ENCODE results near the gene TOX2. TPM values are rescaled to one million over a fixed set of nuclear protein-coding genes. Genes with fewer than 3 reads are reported as not detected.

TOX2 gene
- total RNA-seq, 1 donor from 2014 or later, result 24.3 TPM

DNA sequence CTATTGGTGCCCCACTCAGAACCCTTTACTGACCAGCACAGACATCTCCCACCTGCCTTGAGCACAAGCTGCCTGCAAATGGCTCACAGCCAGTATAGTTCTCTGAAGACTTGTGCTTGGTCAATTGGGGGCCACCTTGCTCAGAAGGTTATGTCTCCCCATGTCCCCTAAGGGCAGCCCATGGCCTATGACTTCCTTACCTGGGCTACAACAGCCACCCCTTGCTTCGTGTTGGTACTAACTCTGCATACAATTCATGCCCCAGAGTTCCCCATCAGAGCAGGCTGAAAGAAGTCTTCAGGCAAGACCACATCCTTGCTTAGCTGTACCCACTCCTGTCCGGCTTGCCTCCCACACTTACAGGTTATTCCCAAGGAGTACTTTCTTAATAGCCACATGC lies 57.4 kb downstream of the TOX2 start:
- Histone ChIP-seq H3K27me3 (no peaks in the 10 kb centered on the region), H3K4me1 (peaks cover 4% of the 10 kb centered on the region), H3K36me3 (no peaks in the 10 kb centered on the region), H3K27ac (no peak overlapping the region), H3K4me3 (no peak overlapping the region), H3K9me3 (no peaks in the 10 kb centered on the region)
- ATAC-seq (no peak), DNase-seq (no peak)
- intact Hi-C loops (cut with DNase I), result no loop called here
- no peak for TF ChIP-seq CTCF (IDR thresholded peaks at IDR 0.05)

DNA sequence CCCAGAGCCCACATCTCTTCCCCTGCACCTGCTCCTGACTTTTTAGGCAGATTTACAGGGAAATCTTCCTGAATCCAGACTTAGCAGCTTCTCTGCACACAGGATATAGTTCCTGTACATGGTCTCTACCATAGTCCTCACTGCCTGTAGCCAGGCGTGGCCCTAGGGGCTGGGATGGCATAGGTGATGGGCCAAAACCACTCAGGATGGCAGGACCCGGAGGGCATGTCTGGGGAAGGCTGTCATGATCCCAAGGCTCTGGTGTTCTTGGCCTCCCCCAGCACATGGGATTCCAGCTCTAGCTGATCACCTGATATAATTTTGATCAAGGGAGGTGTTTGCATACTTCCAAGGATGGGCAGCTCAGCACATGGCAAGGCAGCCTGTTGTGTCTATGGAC lies 58.0 kb downstream of the TOX2 start:
- Histone ChIP-seq H3K9me3 (no peaks in the 10 kb centered on the region), H3K4me3 (no peak overlapping the region), H3K36me3 (no peaks in the 10 kb centered on the region), H3K4me1 (peaks cover 4% of the 10 kb centered on the region), H3K27ac (no peak overlapping the region), H3K27me3 (no peaks in the 10 kb centered on the region)
- no peak for TF ChIP-seq CTCF (IDR thresholded peaks at IDR 0.05)
- ATAC-seq, result no peak
- intact Hi-C loops (cut with DNase I), result no loop called here
- no peak for DNase-seq

DNA sequence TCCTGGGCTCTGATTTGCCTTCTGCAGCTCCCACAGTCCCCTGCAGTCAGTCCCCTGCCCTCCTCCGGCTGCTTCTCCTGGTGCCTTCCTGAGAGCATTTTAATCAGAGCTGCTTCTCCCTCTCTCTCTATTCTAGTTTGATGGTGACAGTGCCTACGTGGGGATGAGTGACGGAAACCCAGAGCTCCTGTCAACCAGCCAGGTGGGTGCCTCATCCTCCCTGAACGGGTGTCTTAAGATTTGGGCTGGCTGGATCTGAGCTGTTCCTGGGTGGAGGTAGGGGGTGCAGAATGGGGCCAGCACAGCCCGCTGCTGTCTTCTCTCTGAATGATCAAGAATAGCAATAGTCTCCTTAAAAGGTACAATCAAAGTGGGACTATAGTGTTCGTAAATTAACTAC lies 58.6 kb downstream of the TOX2 start:
- Histone ChIP-seq H3K9me3 (no peaks in the 10 kb centered on the region), H3K36me3 (no peaks in the 10 kb centered on the region), H3K4me3 (no peak overlapping the region), H3K27me3 (no peaks in the 10 kb centered on the region), H3K4me1 (peaks cover 4% of the 10 kb centered on the region), H3K27ac (no peak overlapping the region)
- intact Hi-C loops (cut with DNase I), result no loop called here
- TF ChIP-seq CTCF (IDR thresholded peaks at IDR 0.05), result no peak
- no peak for ATAC-seq
- no peak for DNase-seq

DNA sequence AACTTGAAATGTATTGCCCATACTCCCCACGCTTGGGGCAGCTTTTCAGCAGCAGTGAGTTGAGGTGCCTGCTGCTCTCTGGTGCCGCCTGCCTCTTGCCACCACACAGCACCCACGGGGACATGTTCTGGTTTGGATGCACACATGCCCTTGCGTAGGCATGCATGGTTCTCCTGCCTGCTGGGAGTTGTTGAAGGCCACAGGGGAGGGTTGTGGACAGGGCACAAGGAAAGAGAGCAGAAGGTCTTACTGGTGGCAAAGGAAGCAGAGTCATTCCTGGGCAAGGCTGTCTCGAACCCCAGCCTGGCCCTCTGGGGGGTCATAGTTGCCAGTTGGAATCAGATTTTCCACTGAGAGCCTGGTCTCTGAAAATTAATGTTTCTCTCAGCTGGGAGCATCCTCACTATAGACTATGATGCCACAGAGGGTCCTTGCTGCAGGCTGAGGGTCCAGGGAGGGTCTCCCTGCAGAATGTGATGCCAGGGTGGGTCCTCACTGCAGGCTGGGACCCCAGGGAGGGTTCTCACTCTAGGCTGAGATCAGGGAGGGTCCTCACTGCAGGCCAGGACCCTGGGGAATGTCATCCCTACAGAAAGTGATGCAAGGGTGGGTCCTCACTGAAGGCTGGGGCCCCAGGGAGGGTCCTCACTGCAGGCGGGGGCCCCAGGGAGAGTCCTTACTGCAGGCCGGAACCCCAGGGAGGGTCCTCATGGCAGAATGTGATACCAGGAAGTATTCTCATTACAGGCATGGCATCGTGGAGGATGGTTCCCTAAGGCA lies 59.2 kb downstream of the TOX2 start:
- Histone ChIP-seq H3K9me3 (no peaks in the 10 kb centered on the region), H3K36me3 (no peaks in the 10 kb centered on the region), H3K27me3 (no peaks in the 10 kb centered on the region), H3K4me3 (no peak overlapping the region), H3K4me1 (peaks cover 2% of the 10 kb centered on the region), H3K27ac (no peak overlapping the region)
- ATAC-seq (no peak), DNase-seq (no peak)
- intact Hi-C loops (cut with DNase I), result no loop called here
- no peak for TF ChIP-seq CTCF (IDR thresholded peaks at IDR 0.05)

DNA sequence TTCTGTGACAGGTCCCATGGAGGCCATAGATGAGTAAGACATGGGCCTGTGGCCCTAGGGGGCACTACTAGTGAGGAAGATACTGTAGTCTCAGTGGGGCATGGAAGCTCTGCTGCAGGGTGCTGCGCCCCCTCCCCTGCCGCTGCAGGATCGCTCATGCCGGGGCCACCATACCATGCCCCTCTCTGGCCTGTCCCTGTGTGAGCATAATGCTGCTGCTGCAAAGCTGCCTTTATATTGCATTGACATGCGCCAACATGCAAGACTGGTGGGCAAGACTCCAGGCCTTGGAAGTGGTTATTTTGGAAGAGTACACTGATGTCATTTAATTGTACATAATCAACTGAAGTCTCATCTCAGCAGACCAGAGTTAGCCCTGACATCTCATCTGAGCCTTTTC lies 60.0 kb downstream of the TOX2 start:
- no peak for ATAC-seq
- Histone ChIP-seq H3K9me3 (no peaks in the 10 kb centered on the region), H3K36me3 (no peaks in the 10 kb centered on the region), H3K4me3 (no peak overlapping the region), H3K27me3 (no peaks in the 10 kb centered on the region), H3K4me1 (no peaks in the 10 kb centered on the region), H3K27ac (no peak overlapping the region)
- DNase-seq, result no peak
- no peak for TF ChIP-seq CTCF (IDR thresholded peaks at IDR 0.05)
- intact Hi-C loops (cut with DNase I), result no loop called here

Measured in upper lobe of right lung (tissue), 1 donor.